ENCODE results near the gene SLC9A9. TPM values are rescaled to one million over a fixed set of nuclear protein-coding genes. Genes with fewer than 3 reads are reported as not detected.

Gene SLC9A9
- total RNA-seq, 1 experiment from 2014 or later, result not detected

DNA sequence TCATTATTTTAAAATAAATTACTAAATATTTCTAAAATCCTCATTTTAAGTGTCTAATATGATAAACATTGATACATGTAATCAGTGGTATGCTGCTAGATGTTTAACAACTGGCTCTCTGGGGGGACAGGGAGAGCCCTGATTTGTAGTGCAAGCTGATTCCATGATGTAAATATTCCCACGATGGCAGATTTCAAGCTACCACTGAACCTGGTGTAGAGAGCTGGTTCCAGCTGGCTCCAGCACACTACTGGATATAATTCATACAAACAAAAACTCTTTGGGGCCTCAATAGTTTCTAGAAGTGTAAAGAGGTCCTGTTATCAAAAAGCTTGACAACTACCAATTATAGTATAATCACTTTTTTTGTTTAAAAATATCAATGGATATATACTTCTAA, 316.2 kb downstream of the SLC9A9 start:
- no peak overlapping the region for H3K27ac Mint-ChIP-seq (ENCODE audit: unreplicated experiment)
- peaks cover 5% of the 10 kb centered on the region for H3K27me3 Mint-ChIP-seq (ENCODE audit: insufficient read depth, unreplicated experiment)
- no peaks in the 10 kb centered on the region for H3K4me1 ChIP-seq
- H3K27me3 ChIP-seq (replicated peaks; ENCODE audit: control insufficient read depth, insufficient read depth, low read length), result no peaks in the 10 kb centered on the region
- TF ChIP-seq, protein P1, sequence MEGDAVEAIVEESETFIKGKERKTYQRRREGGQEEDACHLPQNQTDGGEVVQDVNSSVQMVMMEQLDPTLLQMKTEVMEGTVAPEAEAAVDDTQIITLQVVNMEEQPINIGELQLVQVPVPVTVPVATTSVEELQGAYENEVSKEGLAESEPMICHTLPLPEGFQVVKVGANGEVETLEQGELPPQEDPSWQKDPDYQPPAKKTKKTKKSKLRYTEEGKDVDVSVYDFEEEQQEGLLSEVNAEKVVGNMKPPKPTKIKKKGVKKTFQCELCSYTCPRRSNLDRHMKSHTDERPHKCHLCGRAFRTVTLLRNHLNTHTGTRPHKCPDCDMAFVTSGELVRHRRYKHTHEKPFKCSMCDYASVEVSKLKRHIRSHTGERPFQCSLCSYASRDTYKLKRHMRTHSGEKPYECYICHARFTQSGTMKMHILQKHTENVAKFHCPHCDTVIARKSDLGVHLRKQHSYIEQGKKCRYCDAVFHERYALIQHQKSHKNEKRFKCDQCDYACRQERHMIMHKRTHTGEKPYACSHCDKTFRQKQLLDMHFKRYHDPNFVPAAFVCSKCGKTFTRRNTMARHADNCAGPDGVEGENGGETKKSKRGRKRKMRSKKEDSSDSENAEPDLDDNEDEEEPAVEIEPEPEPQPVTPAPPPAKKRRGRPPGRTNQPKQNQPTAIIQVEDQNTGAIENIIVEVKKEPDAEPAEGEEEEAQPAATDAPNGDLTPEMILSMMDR (IDR thresholded peaks at IDR 0.05; ENCODE audit: insufficient read depth in 1 of 2, low read depth in 1 of 2, low read length in 1 of 2, severe bottlenecking in 1 of 2, unreplicated experiment in 1 of 2), result no peak
- H3K4me3 Mint-ChIP-seq (ENCODE audit: unreplicated experiment), result no peak overlapping the region
- H3K9me3 ChIP-seq, result no peaks in the 10 kb centered on the region
- H3K4me1 Mint-ChIP-seq (ENCODE audit: low read depth, unreplicated experiment), result no peaks in the 10 kb centered on the region
- BruUV-seq (replicated peaks), result no TSS peak
- POLR2A ChIA-PET, result no interaction called here
- no peaks in the 10 kb centered on the region for H3K36me3 Mint-ChIP-seq (ENCODE audit: insufficient read depth, unreplicated experiment)
- H3K4me3 ChIP-seq (ENCODE audit: low read depth, low read length), result no peak overlapping the region
- no peak for DNase-seq
- H3K36me3 ChIP-seq (ENCODE audit: control insufficient read depth, insufficient read depth, low read length), result no peaks in the 10 kb centered on the region
- intact Hi-C loops (cut with micrococcal nuclease; ENCODE audit: unreplicated experiment), result no loop called here
- no peaks in the 10 kb centered on the region for H3K9me3 Mint-ChIP-seq (ENCODE audit: unreplicated experiment)
- CTCF ChIA-PET, result no interaction called here

DNA sequence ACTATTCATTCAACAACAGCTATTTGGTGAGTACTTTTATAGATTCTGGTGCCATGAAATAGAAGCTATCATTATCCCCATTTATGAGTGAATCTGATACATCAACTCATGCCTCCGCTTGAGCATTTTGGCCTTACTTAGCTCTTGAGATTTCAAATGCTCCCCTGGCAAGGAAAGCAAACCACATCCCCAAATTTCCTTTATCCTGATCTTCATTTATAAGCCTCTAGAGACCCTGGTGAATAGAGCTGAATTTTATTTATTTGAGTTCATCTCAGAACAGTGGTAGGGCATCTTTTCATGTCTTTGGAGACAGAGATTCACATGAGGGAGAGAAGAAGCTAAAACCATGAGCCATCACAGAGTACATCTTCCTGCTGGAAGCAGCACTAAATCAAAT, 317.2 kb downstream of the SLC9A9 start:
- Mint-ChIP-seq H3K4me3 (ENCODE audit: unreplicated experiment) (no peak overlapping the region), H3K36me3 (ENCODE audit: insufficient read depth, unreplicated experiment) (no peaks in the 10 kb centered on the region), H3K27me3 (ENCODE audit: insufficient read depth, unreplicated experiment) (peaks cover 5% of the 10 kb centered on the region), H3K9me3 (ENCODE audit: unreplicated experiment) (no peaks in the 10 kb centered on the region), H3K27ac (ENCODE audit: unreplicated experiment) (no peak overlapping the region), H3K4me1 (ENCODE audit: low read depth, unreplicated experiment) (no peaks in the 10 kb centered on the region)
- H3K9me3 ChIP-seq, result no peaks in the 10 kb centered on the region
- no peak for DNase-seq
- CTCF ChIA-PET, result no interaction called here
- intact Hi-C loops (cut with micrococcal nuclease; ENCODE audit: unreplicated experiment), result no loop called here
- no TSS peak for BruUV-seq (replicated peaks)
- TF ChIP-seq, protein P1 (IDR thresholded peaks at IDR 0.05; ENCODE audit: insufficient read depth in 1 of 2, low read depth in 1 of 2, low read length in 1 of 2, severe bottlenecking in 1 of 2, unreplicated experiment in 1 of 2), result no peak
- H3K4me1 ChIP-seq, result no peaks in the 10 kb centered on the region
- POLR2A ChIA-PET, result no interaction called here
- H3K36me3 ChIP-seq (ENCODE audit: control insufficient read depth, insufficient read depth, low read length), result no peaks in the 10 kb centered on the region
- no peak overlapping the region for H3K4me3 ChIP-seq (ENCODE audit: low read depth, low read length)
- no peaks in the 10 kb centered on the region for H3K27me3 ChIP-seq (replicated peaks; ENCODE audit: control insufficient read depth, insufficient read depth, low read length)

DNA sequence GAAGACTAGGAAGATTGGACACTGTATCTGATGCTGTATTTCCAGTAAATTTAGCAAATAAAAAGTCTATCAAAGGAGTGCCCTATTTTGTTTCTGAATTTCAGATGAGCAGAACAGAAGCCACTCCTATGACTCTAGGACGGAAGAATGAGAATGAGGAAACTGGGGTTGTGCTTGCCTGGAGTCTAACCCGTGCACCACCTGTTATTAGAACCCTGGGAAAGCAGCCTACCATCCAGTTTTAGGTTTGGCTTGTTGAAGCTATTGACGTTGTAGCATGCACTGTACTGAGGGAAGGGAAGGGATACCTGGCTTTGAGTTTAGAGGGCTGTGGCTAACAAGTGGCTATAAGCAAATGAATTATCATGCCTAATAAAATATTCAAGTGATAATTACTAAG, 318.5 kb downstream of the SLC9A9 start:
- POLR2A ChIA-PET, result no interaction called here
- H3K4me3 Mint-ChIP-seq (ENCODE audit: unreplicated experiment), result no peak overlapping the region
- no peak overlapping the region for H3K4me3 ChIP-seq (ENCODE audit: low read depth, low read length)

More for the DNA sequence above, 318.5 kb downstream of the SLC9A9 start:
- TF ChIP-seq, protein P1 (IDR thresholded peaks at IDR 0.05; ENCODE audit: insufficient read depth in 1 of 2, low read depth in 1 of 2, low read length in 1 of 2, severe bottlenecking in 1 of 2, unreplicated experiment in 1 of 2), result no peak
- H3K4me1 ChIP-seq, result no peaks in the 10 kb centered on the region
- Mint-ChIP-seq H3K36me3 (ENCODE audit: insufficient read depth, unreplicated experiment) (no peaks in the 10 kb centered on the region), H3K9me3 (ENCODE audit: unreplicated experiment) (no peaks in the 10 kb centered on the region), H3K27me3 (ENCODE audit: insufficient read depth, unreplicated experiment) (peaks cover 7% of the 10 kb centered on the region), H3K27ac (ENCODE audit: unreplicated experiment) (no peak overlapping the region), H3K4me1 (ENCODE audit: low read depth, unreplicated experiment) (no peaks in the 10 kb centered on the region)
- CTCF ChIA-PET, result no interaction called here
- no peaks in the 10 kb centered on the region for H3K36me3 ChIP-seq (ENCODE audit: control insufficient read depth, insufficient read depth, low read length)
- intact Hi-C loops (cut with micrococcal nuclease; ENCODE audit: unreplicated experiment), result no loop called here
- H3K27me3 ChIP-seq (replicated peaks; ENCODE audit: control insufficient read depth, insufficient read depth, low read length), result no peaks in the 10 kb centered on the region
- no TSS peak for BruUV-seq (replicated peaks)
- DNase-seq, result no peak
- H3K9me3 ChIP-seq, result no peaks in the 10 kb centered on the region
